Transverse colon (tissue), 4 donors: Measurements from ENCODE around the gene RBM20. TPM values are rescaled to one million over a fixed set of nuclear protein-coding genes. Genes with fewer than 3 reads are reported as not detected.

Experiments used
- DNase-seq: peaks from one replicate; pipeline ENCODE4 v3.0.0-alpha.2; 2019
- H3K27ac ChIP-seq, 4 donors: fragments of 200-600 bp; sonication (generic); 2 replicates each; pipeline ENCODE4 v1.5.1; 2016 to 2018; ENCODE audit warnings: inconsistent platforms in 4 of 4
- H3K27me3 ChIP-seq: fragments of 200-600 bp; sonication (generic); 2 replicates; pipeline ENCODE4 v1.5.1; 2017; ENCODE audit warnings: inconsistent platforms
- H3K36me3 ChIP-seq, 4 donors: fragments of 200-600 bp; sonication (generic); 2 replicates each; pipeline ENCODE4 v1.5.1; 2017 to 2019; ENCODE audit warnings: inconsistent platforms in 4 of 4
- H3K4me1 ChIP-seq, 4 donors: fragments of 200-600 bp; sonication (generic); 2 replicates each; pipeline ENCODE4 v1.5.1; 2017 to 2020; ENCODE audit warnings: inconsistent platforms in 4 of 4
- H3K4me3 ChIP-seq, 4 donors: fragments of 200-600 bp; sonication (generic); 1 replicate in 1 of 4; 2 replicates in 3 of 4; pipeline versions ENCODE4 v1.5.1 to v1.6.1; 2017 to 2019; ENCODE audit warnings: inconsistent platforms in 4 of 4
- H3K9me3 ChIP-seq, 2 donors: fragments of 200-600 bp; sonication (generic); 2 replicates each; pipeline ENCODE4 v1.5.1; 2017 to 2019; ENCODE audit warnings: inconsistent platforms in 2 of 2
- CTCF ChIP-seq, 5 experiments: fragments of 200-600 bp in 3 of 5; fragments of 450-650 bp in 2 of 5; sonication (generic) in 3 of 5; IDR thresholded peaks; 1 replicate in 2 of 5; 2 replicates in 3 of 5; pipeline ENCODE4 v1.5.1; 2016 to 2017; ENCODE audit warnings: antibody characterized with exemption in 5 of 5, inconsistent platforms in 3 of 5, mild to moderate bottlenecking in 2 of 5, moderate library complexity in 1 of 5
- EP300 ChIP-seq: sonication (generic); formaldehyde crosslinking; IDR thresholded peaks from one replicate; pipeline ENCODE4 v1.6.1; 2017; ENCODE audit warnings: antibody characterized with exemption, low read depth
- POLR2A ChIP-seq: fragments of 450-650 bp; IDR thresholded peaks from one replicate; pipeline ENCODE4 v1.6.1; 2016; ENCODE audit warnings: antibody characterized with exemption, mild to moderate bottlenecking, moderate library complexity
- POLR2AphosphoS5 ChIP-seq, 3 donors: sonication (generic); formaldehyde crosslinking; IDR thresholded peaks; one replicate each; pipeline ENCODE4 v1.6.1; 2016; ENCODE audit warnings: antibody characterized with exemption in 3 of 3
- WGBS, 2 donors: methylation state at CpG; one replicate each; pipeline ENCODE4 v1.1.5; 2018; ENCODE audit warnings: low coverage in 1 of 2; 5-methylcytosine and 5-hydroxymethylcytosine counted together
- in situ Hi-C, 4 donors: fragments of 200-750 bp; cut with MboI; loops; one replicate each; pipeline versions ENCODE4 v1.15.0 to v1.15.1; 2017; ENCODE audit warnings: low sequenced_read_pairs in 3 of 4, low pct_ligation_motif_present in 1 of 4, low pct_unique_long_range_greater_than_20kb in 1 of 4
- intact Hi-C: fragments of 100-400 bp; cut with DNase I; formaldehyde crosslinking; loops from one replicate; pipeline ENCODE4 v1.15.1; 2023; ENCODE audit warnings: low total_unique reads
- total RNA-seq, 4 donors: library from RNA; depleted of rRNA; stranded (reverse); fragments of >200 nt; gene quantifications; one replicate each; pipeline ENCODE4 v1.1.0, GENCODE V29; 2016

RBM20 gene
- total RNA-seq, 4 donors from 2014 or later = 1.2 to 10.5 (median 2.9) TPM

GRCh38 chr10:110648692-110649346 is 4.7 kb downstream of the RBM20 start:
- Histone ChIP-seq H3K4me1 (peaks cover 0 to 10% (median 8%) of the 10 kb centered on the region in 4 donors), H3K36me3 (no peaks in the 10 kb centered on the region), H3K9me3 (no peaks in the 10 kb centered on the region), H3K4me3 (no peak overlapping the region), H3K27me3 (peaks cover 78% of the 10 kb centered on the region), H3K27ac (no peak overlapping the region)
- intact Hi-C loops (no loop called here), in situ Hi-C loops (no loop called here)
- no peak for DNase-seq
- WGBS, 2 donors = 76 to 80% methylated on average over 3 of the region's 3 CpGs
- TF ChIP-seq CTCF (IDR thresholded peaks at IDR 0.05) (no peak), POLR2A (no peak), POLR2AphosphoS5 (IDR thresholded peaks at IDR 0.05) (no peak), EP300 (no peak)

- H3K9me3 ChIP-seq = no peaks in the 10 kb centered on the region
- intact Hi-C loops (no loop called here), in situ Hi-C loops (no loop called here)
- H3K36me3 ChIP-seq = no peaks in the 10 kb centered on the region
- no peak overlapping the region for H3K4me3 ChIP-seq
- 66 to 72% methylated on average over 5 to 6 of the region's 6 CpGs for WGBS, 2 donors
- H3K27me3 ChIP-seq = peaks cover 77% of the 10 kb centered on the region
- no peak for DNase-seq
- no peak for TF ChIP-seq POLR2AphosphoS5 (IDR thresholded peaks at IDR 0.05)
- no peak for TF ChIP-seq CTCF (IDR thresholded peaks at IDR 0.05)
- TF ChIP-seq POLR2A = no peak
- TF ChIP-seq EP300 = no peak
- peaks cover 0 to 2% (median under 1%) of the 10 kb centered on the region in 4 donors for H3K4me1 ChIP-seq
- H3K27ac ChIP-seq = peak overlapping the region in 1 of 4 donors; percentile 8
Observed at GRCh38 chr10:110649347-110650264, 5.5 kb downstream of the RBM20 start.

- H3K4me1 ChIP-seq = no peaks in the 10 kb centered on the region
- H3K36me3 ChIP-seq = no peaks in the 10 kb centered on the region
- no peak overlapping the region for H3K27ac ChIP-seq
- no peaks in the 10 kb centered on the region for H3K9me3 ChIP-seq
- DNase-seq = no peak
- H3K4me3 ChIP-seq = no peak overlapping the region
- 56 to 71% methylated on average over 1 of the region's 1 CpG for WGBS, 2 donors
- TF ChIP-seq CTCF (IDR thresholded peaks at IDR 0.05) (no peak), POLR2AphosphoS5 (IDR thresholded peaks at IDR 0.05) (no peak), EP300 (no peak), POLR2A (no peak)
- H3K27me3 ChIP-seq = peaks cover 76% of the 10 kb centered on the region
- intact Hi-C loops = no loop called here
- in situ Hi-C loops = no loop called here
Observed at GRCh38 chr10:110650265-110650668, 6.1 kb downstream of the RBM20 start.
